ENCODE results near the gene KPNA4.

The KPNA4 gene

GRCh38 chr3:160471892-160472291 is 93.5 kb downstream of the KPNA4 start:
- Histone ChIP-seq H3K27ac (replicated peaks) (peak overlapping the region; percentile 47), H3K4me3 (replicated peaks; ENCODE audit: insufficient read depth, low read length) (no peak overlapping the region), H3K27me3 (ENCODE audit: insufficient read depth, poor library complexity, severe bottlenecking) (no peaks in the 10 kb centered on the region)
- no peak for TF ChIP-seq SPI1 (IDR thresholded peaks at IDR 0.05; ENCODE audit: borderline replicate concordance, low read depth)
- TF ChIP-seq REST (IDR thresholded peaks at IDR 0.05; ENCODE audit: insufficient replicate concordance, low read depth), result no peak
- no peak for TF ChIP-seq POLR2AphosphoS5 (IDR thresholded peaks at IDR 0.05; ENCODE audit: low read depth)
- no peak for TF ChIP-seq GABPA (IDR thresholded peaks at IDR 0.05; ENCODE audit: low read depth)
- TF ChIP-seq, protein P1, sequence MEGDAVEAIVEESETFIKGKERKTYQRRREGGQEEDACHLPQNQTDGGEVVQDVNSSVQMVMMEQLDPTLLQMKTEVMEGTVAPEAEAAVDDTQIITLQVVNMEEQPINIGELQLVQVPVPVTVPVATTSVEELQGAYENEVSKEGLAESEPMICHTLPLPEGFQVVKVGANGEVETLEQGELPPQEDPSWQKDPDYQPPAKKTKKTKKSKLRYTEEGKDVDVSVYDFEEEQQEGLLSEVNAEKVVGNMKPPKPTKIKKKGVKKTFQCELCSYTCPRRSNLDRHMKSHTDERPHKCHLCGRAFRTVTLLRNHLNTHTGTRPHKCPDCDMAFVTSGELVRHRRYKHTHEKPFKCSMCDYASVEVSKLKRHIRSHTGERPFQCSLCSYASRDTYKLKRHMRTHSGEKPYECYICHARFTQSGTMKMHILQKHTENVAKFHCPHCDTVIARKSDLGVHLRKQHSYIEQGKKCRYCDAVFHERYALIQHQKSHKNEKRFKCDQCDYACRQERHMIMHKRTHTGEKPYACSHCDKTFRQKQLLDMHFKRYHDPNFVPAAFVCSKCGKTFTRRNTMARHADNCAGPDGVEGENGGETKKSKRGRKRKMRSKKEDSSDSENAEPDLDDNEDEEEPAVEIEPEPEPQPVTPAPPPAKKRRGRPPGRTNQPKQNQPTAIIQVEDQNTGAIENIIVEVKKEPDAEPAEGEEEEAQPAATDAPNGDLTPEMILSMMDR (IDR thresholded peaks at IDR 0.05; ENCODE audit: insufficient read depth, low read length), result no peak
- DNase-seq (ENCODE audit: low read depth in 1 of 2, low spot score in 1 of 2), result no peak

GRCh38 chr3:160470181-160470580 is 95.2 kb downstream of the KPNA4 start:
- H3K4me3 ChIP-seq (replicated peaks; ENCODE audit: insufficient read depth, low read length), result no peak overlapping the region
- TF ChIP-seq POLR2AphosphoS5 (IDR thresholded peaks at IDR 0.05; ENCODE audit: low read depth) (no peak), SPI1 (IDR thresholded peaks at IDR 0.05; ENCODE audit: borderline replicate concordance, low read depth) (no peak), REST (IDR thresholded peaks at IDR 0.05; ENCODE audit: insufficient replicate concordance, low read depth) (no peak), GABPA (IDR thresholded peaks at IDR 0.05; ENCODE audit: low read depth) (no peak)
- TF ChIP-seq, protein P1 (IDR thresholded peaks at IDR 0.05; ENCODE audit: insufficient read depth, low read length), result no peak
- no peaks in the 10 kb centered on the region for H3K27me3 ChIP-seq (ENCODE audit: insufficient read depth, poor library complexity, severe bottlenecking)
- H3K27ac ChIP-seq (replicated peaks), result no peak overlapping the region
- DNase-seq (ENCODE audit: low read depth in 1 of 2, low spot score in 1 of 2), result no peak

- Histone ChIP-seq H3K27me3 (ENCODE audit: insufficient read depth, poor library complexity, severe bottlenecking) (no peaks in the 10 kb centered on the region), H3K27ac (replicated peaks) (no peak overlapping the region), H3K4me3 (replicated peaks; ENCODE audit: insufficient read depth, low read length) (no peak overlapping the region)
- no peak for DNase-seq (ENCODE audit: low read depth in 1 of 2, low spot score in 1 of 2)
- no peak for TF ChIP-seq REST (IDR thresholded peaks at IDR 0.05; ENCODE audit: insufficient replicate concordance, low read depth)
- TF ChIP-seq, protein P1 (IDR thresholded peaks at IDR 0.05; ENCODE audit: insufficient read depth, low read length), result no peak
- TF ChIP-seq GABPA (IDR thresholded peaks at IDR 0.05; ENCODE audit: low read depth), result no peak
- TF ChIP-seq POLR2AphosphoS5 (IDR thresholded peaks at IDR 0.05; ENCODE audit: low read depth), result no peak
- no peak for TF ChIP-seq SPI1 (IDR thresholded peaks at IDR 0.05; ENCODE audit: borderline replicate concordance, low read depth)
Measured at GRCh38 chr3:160464971-160465370, 100.4 kb downstream of the KPNA4 start.

Measured in HL-60 (cell line).